Liver (tissue), 3 donors: ENCODE results near the gene PIP5K1C.

Experiments
- GABPA ChIP-seq, 2 donors: IDR thresholded peaks in 1 of 2; conservative IDR thresholded peaks in 1 of 2; 2 replicates each; pipeline ENCODE4 v1.6.1; 2016; ENCODE audit warnings: antibody characterized with exemption in 2 of 2, mild to moderate bottlenecking in 1 of 2, moderate library complexity in 1 of 2
- RAD21 ChIP-seq, 2 donors: IDR thresholded peaks; 2 replicates each; pipeline ENCODE4 v1.6.1; 2016; ENCODE audit warnings: antibody characterized with exemption in 2 of 2, mild to moderate bottlenecking in 2 of 2
- TAF1 ChIP-seq: conservative IDR thresholded peaks from 2 replicates; pipeline ENCODE4 v1.6.1; 2016; ENCODE audit warnings: antibody characterized with exemption, mild to moderate bottlenecking
- YY1 ChIP-seq: IDR thresholded peaks from 2 replicates; pipeline ENCODE4 v1.6.1; 2016; ENCODE audit warnings: antibody characterized with exemption, mild to moderate bottlenecking
- TF ChIP-seq, protein P1 (sequence below): fragments of 150-350 bp; IDR thresholded peaks from 2 replicates; pipeline ENCODE4 v1.5.1; 2017; ENCODE audit warnings: improper control_type of control experiment, low read depth, low read length; ENCODE audit not compliant: missing input control
- donor health status: healthy.
- donor health status: healthy.

DNA sequence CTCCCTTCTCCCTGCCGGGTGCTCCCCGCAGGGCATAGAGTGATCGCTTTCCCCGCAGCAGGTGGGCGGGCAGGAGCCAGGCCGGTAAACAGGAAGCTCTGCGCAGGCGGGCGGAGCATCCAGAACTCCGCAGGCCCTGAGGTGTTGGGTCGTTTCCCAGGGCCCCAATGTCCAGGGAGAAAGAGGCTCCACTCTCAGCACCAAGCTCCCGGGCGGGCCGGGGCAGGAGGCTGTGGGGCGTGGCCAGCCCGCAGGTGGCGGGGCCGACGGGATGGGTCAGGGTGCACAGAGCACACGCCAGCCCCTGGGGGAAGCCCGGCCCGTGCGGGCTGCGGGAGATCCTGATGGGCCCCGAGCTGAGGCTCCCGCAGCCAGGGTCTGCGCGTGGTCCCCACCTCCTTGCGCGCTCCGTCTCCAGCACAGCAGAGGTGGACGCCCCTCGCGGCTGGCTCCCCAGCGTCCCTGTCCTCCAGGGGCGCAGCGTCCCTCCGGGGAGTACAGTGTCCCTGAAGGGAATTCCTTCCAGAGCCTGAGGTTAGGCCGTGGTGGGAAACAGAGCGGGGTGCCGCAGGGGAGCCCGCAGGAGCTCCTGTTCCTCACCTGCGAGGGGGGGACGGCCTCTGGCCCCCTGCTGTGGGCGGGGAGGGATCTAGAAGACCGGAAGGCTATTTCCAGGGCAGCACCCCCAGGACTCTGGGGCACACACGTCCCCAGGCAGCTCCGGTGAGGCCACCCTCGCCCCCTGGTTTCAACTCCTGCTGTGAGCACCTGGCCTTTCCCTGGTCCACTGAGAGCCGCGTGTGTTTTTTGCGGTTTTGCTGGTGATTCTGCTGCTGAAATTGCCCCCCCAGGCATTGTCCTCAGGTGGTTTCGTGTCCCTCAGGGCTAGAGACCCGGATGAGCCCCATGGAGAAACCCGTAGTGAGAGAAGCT lies 12.2 kb downstream of the PIP5K1C start:
- TF ChIP-seq, protein P1, sequence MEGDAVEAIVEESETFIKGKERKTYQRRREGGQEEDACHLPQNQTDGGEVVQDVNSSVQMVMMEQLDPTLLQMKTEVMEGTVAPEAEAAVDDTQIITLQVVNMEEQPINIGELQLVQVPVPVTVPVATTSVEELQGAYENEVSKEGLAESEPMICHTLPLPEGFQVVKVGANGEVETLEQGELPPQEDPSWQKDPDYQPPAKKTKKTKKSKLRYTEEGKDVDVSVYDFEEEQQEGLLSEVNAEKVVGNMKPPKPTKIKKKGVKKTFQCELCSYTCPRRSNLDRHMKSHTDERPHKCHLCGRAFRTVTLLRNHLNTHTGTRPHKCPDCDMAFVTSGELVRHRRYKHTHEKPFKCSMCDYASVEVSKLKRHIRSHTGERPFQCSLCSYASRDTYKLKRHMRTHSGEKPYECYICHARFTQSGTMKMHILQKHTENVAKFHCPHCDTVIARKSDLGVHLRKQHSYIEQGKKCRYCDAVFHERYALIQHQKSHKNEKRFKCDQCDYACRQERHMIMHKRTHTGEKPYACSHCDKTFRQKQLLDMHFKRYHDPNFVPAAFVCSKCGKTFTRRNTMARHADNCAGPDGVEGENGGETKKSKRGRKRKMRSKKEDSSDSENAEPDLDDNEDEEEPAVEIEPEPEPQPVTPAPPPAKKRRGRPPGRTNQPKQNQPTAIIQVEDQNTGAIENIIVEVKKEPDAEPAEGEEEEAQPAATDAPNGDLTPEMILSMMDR = no peak
- TF ChIP-seq RAD21 (IDR thresholded peaks at IDR 0.05) (no peak), YY1 (no peak), TAF1 (no peak), GABPA (IDR thresholded peaks at IDR 0.05 in 1 of 2, conservative IDR thresholded peaks at IDR 0.05 in 1 of 2) (no peak)
